HG03378 (cell line): Measurements from ENCODE around the gene ALDH1L2.
"Not testable (repeated sequence)": the region's sequence is repeated elsewhere in the genome, so short reads cannot be mapped to it uniquely, and the experiment has no call there.

ENCODE experiments used
- ATAC-seq: cut with Tn5 transposase; IDR thresholded peaks from one replicate; pipeline ENCODE4 v1.9.1; 2021; ENCODE audit warnings: mild to moderate bottlenecking, moderate library complexity; ENCODE audit not compliant: unreplicated experiment

The ALDH1L2 gene

GRCh38 chr12:104986022-104986941, 98.0 kb downstream of the ALDH1L2 start, which contains the start of gene NOPCHAP1:
Gene NOPCHAP1, plus strand, starts transcription at chr12:104986316. Its CDS starts 37 bp downstream, at chr12:104986353.
- peak; percentile 87 for ATAC-seq

- no peak for ATAC-seq
Measured at GRCh38 chr12:104985206-104985605, 99.1 kb downstream of the ALDH1L2 start.

GRCh38 chr12:104977688-104978087, 106.6 kb downstream of the ALDH1L2 start:
- not testable (repeated sequence) for ATAC-seq

GRCh38 chr12:104976703-104977102, 107.6 kb downstream of the ALDH1L2 start:
- no peak for ATAC-seq

- ATAC-seq = no peak
Measured at GRCh38 chr12:104975587-104976343, 108.5 kb downstream of the ALDH1L2 start.

- ATAC-seq = peak; percentile 99
Measured at GRCh38 chr12:104974626-104975290, 109.5 kb downstream of the ALDH1L2 start.

- ATAC-seq = no peak
Measured at GRCh38 chr12:104973250-104973649, 111.0 kb downstream of the ALDH1L2 start.

GRCh38 chr12:104971306-104971705, 113.0 kb downstream of the ALDH1L2 start:
- ATAC-seq = no peak
